Fibroblast of villous mesenchyme (primary cell): ENCODE results near the gene PLXNA4. TPM values are rescaled to one million over a fixed set of nuclear protein-coding genes. Genes with fewer than 3 reads are reported as not detected.

Experiments
- DNase-seq: peaks from one replicate; pipeline ENCODE4 v3.0.0-alpha.2; 2010; ENCODE audit warnings: low read depth
- H3K4me3 ChIP-seq: 2 replicates; pipeline ENCODE4 v1.5.1; 2011; ENCODE audit warnings: low read depth, mild to moderate bottlenecking, low read length
- CTCF ChIP-seq: IDR thresholded peaks from 2 replicates; pipeline ENCODE4 v1.5.1; 2012; ENCODE audit warnings: low read depth, mild to moderate bottlenecking, low read length; ENCODE audit not compliant: insufficient read depth
- total RNA-seq: library from RNA; depleted of rRNA; stranded (reverse); fragments of >200 nt; gene quantifications from 2 replicates; pipeline ENCODE4 v1.2.3, GENCODE V29; 2012

PLXNA4 gene
- total RNA-seq, 1 donor, result not detected

DNA sequence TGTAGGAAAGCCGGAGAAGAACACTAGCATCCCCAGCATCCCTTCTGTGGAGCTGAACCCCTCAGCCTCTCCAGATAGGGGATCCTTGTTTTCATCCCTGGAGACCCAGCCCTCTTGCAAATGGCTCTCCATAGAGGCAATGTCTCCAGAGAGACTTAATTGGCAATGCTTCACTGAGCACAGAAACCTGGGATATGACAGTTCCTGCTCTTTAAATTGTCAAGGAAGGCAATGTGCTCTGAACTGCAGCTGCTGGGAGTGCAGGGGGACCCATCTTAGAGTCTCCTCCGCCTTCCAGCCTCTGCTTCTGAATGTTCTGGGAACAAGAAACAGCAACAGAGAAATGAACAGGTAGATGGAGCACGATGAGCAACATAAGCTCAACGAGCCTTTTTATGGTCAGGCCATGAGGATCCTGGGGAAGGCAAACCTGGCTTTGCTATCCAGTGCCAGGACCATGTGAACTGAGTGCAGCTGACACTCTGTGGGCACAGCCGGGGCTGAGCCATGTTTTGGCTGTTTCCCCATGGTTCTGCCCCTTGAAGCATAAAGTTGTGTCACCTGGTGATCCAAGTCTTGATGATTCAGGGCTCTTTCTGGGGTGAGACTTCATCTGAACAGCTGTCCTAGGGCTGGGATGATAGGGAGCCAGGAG lies 481.0 kb downstream of the PLXNA4 start:
- H3K4me3 ChIP-seq, result no peak overlapping the region
- no peak for TF ChIP-seq CTCF
- DNase-seq, result no peak

DNA sequence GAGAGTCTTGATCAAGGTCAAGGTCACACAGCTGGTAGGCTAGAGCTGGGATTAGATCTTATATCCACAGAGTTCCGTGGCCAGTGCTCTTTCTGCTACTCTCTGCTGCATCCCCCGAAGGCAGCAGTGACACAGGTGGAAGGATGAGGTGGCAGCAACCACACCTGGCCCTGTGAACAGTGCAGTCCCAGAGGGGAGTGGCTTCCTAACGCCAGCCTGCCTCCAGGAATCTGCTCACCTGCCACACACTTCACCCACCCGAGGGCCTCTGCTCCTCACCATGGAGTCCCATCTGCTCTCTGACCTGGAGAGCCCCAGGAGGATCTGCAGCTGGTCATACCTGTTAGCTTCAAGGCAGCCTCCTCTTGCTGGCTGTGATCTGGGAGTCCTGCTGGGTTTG lies 484.2 kb downstream of the PLXNA4 start:
- no peak for DNase-seq
- TF ChIP-seq CTCF, result no peak
- H3K4me3 ChIP-seq, result no peak overlapping the region

DNA sequence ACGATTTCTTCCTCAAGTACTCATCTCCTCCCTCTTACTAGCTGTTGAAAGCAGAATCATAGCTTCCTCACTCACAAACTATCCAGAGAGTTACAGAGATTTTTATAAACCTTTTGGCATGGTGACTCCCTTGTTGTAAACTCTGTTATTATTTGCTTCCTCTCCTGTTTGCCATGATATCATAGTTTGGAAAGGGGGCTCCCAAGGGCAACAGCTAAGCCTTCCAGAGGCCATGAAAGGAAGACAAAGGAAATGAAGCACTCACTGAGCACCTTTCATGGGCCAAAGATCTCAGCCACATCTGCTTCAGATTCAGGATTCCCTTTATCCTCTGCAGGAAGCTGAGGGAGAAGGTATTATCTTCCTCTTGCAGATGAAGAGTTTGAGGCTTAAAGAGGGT lies 484.6 kb downstream of the PLXNA4 start:
- no peak overlapping the region for H3K4me3 ChIP-seq
- DNase-seq, result no peak
- TF ChIP-seq CTCF, result no peak

- no peak for TF ChIP-seq CTCF
- DNase-seq, result peak; percentile 10
- no peak overlapping the region for H3K4me3 ChIP-seq
These were observed 485.8 kb downstream of the PLXNA4 start for GRCh38 chr7:132090444-132090843.

GRCh38 chr7:132089356-132089755 lies 486.9 kb downstream of the PLXNA4 start:
- no peak overlapping the region for H3K4me3 ChIP-seq
- no peak for TF ChIP-seq CTCF
- DNase-seq, result no peak

GRCh38 chr7:132087421-132087820 lies 488.8 kb downstream of the PLXNA4 start:
- TF ChIP-seq CTCF, result no peak
- H3K4me3 ChIP-seq, result no peak overlapping the region
- DNase-seq, result no peak
